ENCODE data around the gene PARP4. TPM values are rescaled to one million over a fixed set of nuclear protein-coding genes. Genes with fewer than 3 reads are reported as not detected.
A peak's percentile ranks its signal among the peaks of the same experiment; 100 is the strongest.

Gene PARP4
- total RNA-seq, 1 experiment from 2014 or later = 76.0 TPM

DNA sequence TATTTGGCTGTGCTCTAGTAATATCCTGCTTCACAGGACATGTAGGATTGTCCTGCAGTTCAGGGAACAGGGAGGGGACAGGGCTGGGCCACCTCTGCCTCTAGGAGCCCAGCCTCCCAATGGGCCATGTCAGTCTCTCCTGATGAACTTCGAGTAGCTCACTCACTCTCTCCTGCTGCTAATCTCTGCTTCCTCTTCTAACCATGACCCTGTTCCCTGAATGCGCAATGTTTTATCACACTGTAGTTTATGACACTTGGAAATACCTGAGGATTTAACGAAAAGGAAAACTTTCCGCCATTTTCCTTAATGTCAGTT, 9.2 kb downstream of the PARP4 start:
- peak overlapping the region; percentile 54 for H3K27ac ChIP-seq (ENCODE audit: low read depth, low read length)

More for the DNA sequence above, 9.2 kb downstream of the PARP4 start:
- DNase-seq (ENCODE audit: low read depth, low spot score) (no peak), ATAC-seq (peak; percentile 43)
- H3K79me2 ChIP-seq (ENCODE audit: insufficient read depth, low read length) = peaks cover 82% of the 10 kb centered on the region
- POLR2A ChIA-PET = interaction anchor here (2.4 kb wide), 1 partner anchor 9 kb away, joined by 11 read pairs; the partner anchor contains the start of gene PARP4
- peak overlapping the region; percentile 54 for H3K4me2 ChIP-seq (ENCODE audit: low read length)
- H3K27me3 ChIP-seq (ENCODE audit: insufficient read depth, low read length) = no peaks in the 10 kb centered on the region
- TF ChIP-seq, protein P1, sequence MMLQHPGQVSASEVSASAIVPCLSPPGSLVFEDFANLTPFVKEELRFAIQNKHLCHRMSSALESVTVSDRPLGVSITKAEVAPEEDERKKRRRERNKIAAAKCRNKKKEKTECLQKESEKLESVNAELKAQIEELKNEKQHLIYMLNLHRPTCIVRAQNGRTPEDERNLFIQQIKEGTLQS (IDR thresholded peaks at IDR 0.05) = no peak
- TF ChIP-seq, protein P2, sequence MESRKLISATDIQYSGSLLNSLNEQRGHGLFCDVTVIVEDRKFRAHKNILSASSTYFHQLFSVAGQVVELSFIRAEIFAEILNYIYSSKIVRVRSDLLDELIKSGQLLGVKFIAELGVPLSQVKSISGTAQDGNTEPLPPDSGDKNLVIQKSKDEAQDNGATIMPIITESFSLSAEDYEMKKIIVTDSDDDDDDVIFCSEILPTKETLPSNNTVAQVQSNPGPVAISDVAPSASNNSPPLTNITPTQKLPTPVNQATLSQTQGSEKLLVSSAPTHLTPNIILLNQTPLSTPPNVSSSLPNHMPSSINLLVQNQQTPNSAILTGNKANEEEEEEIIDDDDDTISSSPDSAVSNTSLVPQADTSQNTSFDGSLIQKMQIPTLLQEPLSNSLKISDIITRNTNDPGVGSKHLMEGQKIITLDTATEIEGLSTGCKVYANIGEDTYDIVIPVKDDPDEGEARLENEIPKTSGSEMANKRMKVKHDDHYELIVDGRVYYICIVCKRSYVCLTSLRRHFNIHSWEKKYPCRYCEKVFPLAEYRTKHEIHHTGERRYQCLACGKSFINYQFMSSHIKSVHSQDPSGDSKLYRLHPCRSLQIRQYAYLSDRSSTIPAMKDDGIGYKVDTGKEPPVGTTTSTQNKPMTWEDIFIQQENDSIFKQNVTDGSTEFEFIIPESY (IDR thresholded peaks at IDR 0.05; ENCODE audit: extremely low read depth, insufficient replicate concordance, low read length) = no peak
- TF ChIP-seq TCF7L2 (IDR thresholded peaks at IDR 0.05; ENCODE audit: borderline replicate concordance, extremely low read depth, insufficient read depth, insufficient read length) (no peak), ELF1 (IDR thresholded peaks at IDR 0.05; ENCODE audit: borderline replicate concordance, low read depth) (no peak), EGR1 (IDR thresholded peaks at IDR 0.05; ENCODE audit: low read depth) (no peak), EZH2phosphoT487 (IDR thresholded peaks at IDR 0.05; ENCODE audit: borderline replicate concordance) (no peak), ZFX (IDR thresholded peaks at IDR 0.05) (no peak)
- no peaks in the 10 kb centered on the region for H3K9me2 ChIP-seq (ENCODE audit: insufficient read depth)
- RAD21 ChIA-PET (ENCODE audit: low non-redundant PET in 1 of 2, low total read pairs in 2 of 2, uncharacterized antibody in 2 of 2, unreplicated experiment in 2 of 2) = no interaction called here
- peaks cover 22 to 28% of the 10 kb centered on the region in 2 experiments for H3K4me1 ChIP-seq (ENCODE audit: control insufficient read depth in 1 of 2, insufficient read depth in 2 of 2, low read length in 2 of 2)
- H3K36me3 ChIP-seq (ENCODE audit: control insufficient read depth in 1 of 2, insufficient read depth in 2 of 2, low read length in 2 of 2) = peaks cover 3 to 16% of the 10 kb centered on the region in 2 experiments; a peak in 2 of 4 replicates
- H3K9ac ChIP-seq (ENCODE audit: low read length) = peak overlapping the region; percentile 15; the same call in 1 of the 2 replicates
- CTCF ChIA-PET = no interaction called here
- H2AFZ ChIP-seq (ENCODE audit: low read depth, low read length, poor library complexity, severe bottlenecking) = no peak overlapping the region
- H3K9me3 ChIP-seq (ENCODE audit: control insufficient read depth in 1 of 2, insufficient read depth in 1 of 2, low read depth in 1 of 2, low read length in 2 of 2) = no peaks in the 10 kb centered on the region
- intact Hi-C loops (cut with micrococcal nuclease) = no loop called here
- H4K20me1 ChIP-seq (ENCODE audit: insufficient read depth) = no peaks in the 10 kb centered on the region
- H3K4me3 ChIP-seq (replicated peaks in 1 of 2; ENCODE audit: low read depth in 1 of 2, low read length in 2 of 2) = peak overlapping the region in 1 of 2 experiments; percentile 13; a peak in 1 of 4 replicates
- BruUV-seq (replicated peaks) = no TSS peak

All from HCT116 (cell line).